Activated CD8-positive, alpha-beta T cell treated with anti-CD3 and anti-CD28 coated beads for 36 hours (primary cell): ENCODE data around the gene PAPPA2. TPM values are rescaled to one million over a fixed set of nuclear protein-coding genes. Genes with fewer than 3 reads are reported as not detected.
"Not testable (repeated sequence)": the region's sequence is repeated elsewhere in the genome, so short reads cannot be mapped to it uniquely, and the experiment has no call there.

ENCODE experiments used
- ATAC-seq: fragments of 200-7000 bp; cut with Tn5 transposase; one replicate; pipeline ENCODE4 v1.10.0; 2021; ENCODE audit warnings: mild to moderate bottlenecking, moderate library complexity
- CTCF ChIA-PET: fragments of 350-600 bp; sonication (Branson Sonifier 250); formaldehyde crosslinking; loops from one replicate; lab custom pipeline; 2021; ENCODE audit warnings: antibody characterized with exemption; lab: Charles Lee
- POLR2A ChIA-PET: fragments of 350-600 bp; sonication (Branson Sonifier 250); formaldehyde crosslinking; loops from one replicate; lab custom pipeline; 2021; ENCODE audit warnings: antibody characterized with exemption; lab: Charles Lee
- DNase-seq: peaks from one replicate; pipeline ENCODE4 v3.0.0-alpha.2; 2020
- H3K27ac Mint-ChIP-seq: one replicate; pipeline ENCODE4 v1.8.0; 2021; ENCODE audit warnings: mild to moderate bottlenecking, mixed read lengths
- H3K27me3 Mint-ChIP-seq: one replicate; pipeline ENCODE4 v1.8.0; 2021; ENCODE audit warnings: mixed read lengths
- H3K36me3 Mint-ChIP-seq: one replicate; pipeline ENCODE4 v1.8.0; 2021; ENCODE audit warnings: low read depth, mixed read lengths
- H3K4me1 Mint-ChIP-seq: one replicate; pipeline ENCODE4 v1.8.0; 2021; ENCODE audit warnings: low read depth, mixed read lengths
- H3K4me3 Mint-ChIP-seq: one replicate; pipeline ENCODE4 v1.8.0; 2021; ENCODE audit warnings: mild to moderate bottlenecking, moderate library complexity, mixed read lengths
- H3K9me3 Mint-ChIP-seq: one replicate; pipeline ENCODE4 v1.8.0; 2021; ENCODE audit warnings: mixed read lengths
- intact Hi-C: fragments of 100-400 bp; cut with micrococcal nuclease; formaldehyde crosslinking; loops from one replicate; pipeline ENCODE4 v1.10.0; 2022
- total RNA-seq, 2 experiments: library from RNA; stranded (reverse); gene quantifications; one replicate each; pipeline ENCODE4 v1.2.3, GENCODE V29; 2021
- TF ChIP-seq, protein P1 (sequence below): fragments of 200-600 bp; IDR thresholded peaks from one replicate; pipeline ENCODE4 v1.8.0; 2022; ENCODE audit warnings: antibody characterized with exemption, mild to moderate bottlenecking

PAPPA2 gene, protein sequence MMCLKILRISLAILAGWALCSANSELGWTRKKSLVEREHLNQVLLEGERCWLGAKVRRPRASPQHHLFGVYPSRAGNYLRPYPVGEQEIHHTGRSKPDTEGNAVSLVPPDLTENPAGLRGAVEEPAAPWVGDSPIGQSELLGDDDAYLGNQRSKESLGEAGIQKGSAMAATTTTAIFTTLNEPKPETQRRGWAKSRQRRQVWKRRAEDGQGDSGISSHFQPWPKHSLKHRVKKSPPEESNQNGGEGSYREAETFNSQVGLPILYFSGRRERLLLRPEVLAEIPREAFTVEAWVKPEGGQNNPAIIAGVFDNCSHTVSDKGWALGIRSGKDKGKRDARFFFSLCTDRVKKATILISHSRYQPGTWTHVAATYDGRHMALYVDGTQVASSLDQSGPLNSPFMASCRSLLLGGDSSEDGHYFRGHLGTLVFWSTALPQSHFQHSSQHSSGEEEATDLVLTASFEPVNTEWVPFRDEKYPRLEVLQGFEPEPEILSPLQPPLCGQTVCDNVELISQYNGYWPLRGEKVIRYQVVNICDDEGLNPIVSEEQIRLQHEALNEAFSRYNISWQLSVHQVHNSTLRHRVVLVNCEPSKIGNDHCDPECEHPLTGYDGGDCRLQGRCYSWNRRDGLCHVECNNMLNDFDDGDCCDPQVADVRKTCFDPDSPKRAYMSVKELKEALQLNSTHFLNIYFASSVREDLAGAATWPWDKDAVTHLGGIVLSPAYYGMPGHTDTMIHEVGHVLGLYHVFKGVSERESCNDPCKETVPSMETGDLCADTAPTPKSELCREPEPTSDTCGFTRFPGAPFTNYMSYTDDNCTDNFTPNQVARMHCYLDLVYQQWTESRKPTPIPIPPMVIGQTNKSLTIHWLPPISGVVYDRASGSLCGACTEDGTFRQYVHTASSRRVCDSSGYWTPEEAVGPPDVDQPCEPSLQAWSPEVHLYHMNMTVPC (N-terminal part only)
- under 1 TPM; 0.07 to 0.13 TPM for total RNA-seq

DNA sequence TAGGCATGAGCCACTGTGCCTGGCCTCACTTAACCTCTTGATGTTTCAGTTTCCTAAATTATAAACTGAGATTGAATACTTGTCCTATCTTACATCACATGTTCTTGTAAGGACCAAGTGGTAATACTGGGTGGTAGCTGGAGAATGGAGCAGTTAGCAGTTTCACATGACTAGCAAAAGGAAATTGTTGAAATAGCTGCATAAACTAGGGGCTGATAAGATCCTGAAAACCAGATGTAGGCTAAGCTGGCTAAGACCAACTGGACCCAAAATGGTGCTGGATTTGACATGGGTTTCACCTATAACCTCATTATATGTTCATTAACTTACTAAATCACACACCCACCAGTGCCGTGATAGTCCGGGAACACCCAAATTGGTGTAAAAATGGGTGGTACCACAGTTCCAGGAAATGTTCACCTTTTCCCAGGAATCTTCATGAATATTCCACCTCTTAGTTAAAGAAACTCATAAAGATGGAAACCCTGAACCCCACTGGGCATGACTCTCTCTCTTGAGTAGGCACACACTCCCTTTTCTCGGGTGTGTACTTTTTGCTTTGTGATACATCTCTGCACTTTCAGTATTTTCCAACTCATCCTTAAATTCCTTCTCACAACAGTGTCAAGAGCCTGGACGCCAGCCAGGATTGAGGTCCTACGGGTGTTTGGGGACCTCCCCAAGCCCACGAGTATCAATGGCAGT, at the start of gene PAPPA2:
Gene PAPPA2 (plus strand): TSS at position 502 of the 705 bp plus-strand sequence. CDS start 93,148 bp downstream, outside the sequence.
- ChIA-PET POLR2A (no interaction called here), CTCF (no interaction called here)
- H3K4me3 Mint-ChIP-seq, result no peak within 1 kb of the TSS
- ATAC-seq (no peak), DNase-seq (no peak)
- TF ChIP-seq, protein P1, sequence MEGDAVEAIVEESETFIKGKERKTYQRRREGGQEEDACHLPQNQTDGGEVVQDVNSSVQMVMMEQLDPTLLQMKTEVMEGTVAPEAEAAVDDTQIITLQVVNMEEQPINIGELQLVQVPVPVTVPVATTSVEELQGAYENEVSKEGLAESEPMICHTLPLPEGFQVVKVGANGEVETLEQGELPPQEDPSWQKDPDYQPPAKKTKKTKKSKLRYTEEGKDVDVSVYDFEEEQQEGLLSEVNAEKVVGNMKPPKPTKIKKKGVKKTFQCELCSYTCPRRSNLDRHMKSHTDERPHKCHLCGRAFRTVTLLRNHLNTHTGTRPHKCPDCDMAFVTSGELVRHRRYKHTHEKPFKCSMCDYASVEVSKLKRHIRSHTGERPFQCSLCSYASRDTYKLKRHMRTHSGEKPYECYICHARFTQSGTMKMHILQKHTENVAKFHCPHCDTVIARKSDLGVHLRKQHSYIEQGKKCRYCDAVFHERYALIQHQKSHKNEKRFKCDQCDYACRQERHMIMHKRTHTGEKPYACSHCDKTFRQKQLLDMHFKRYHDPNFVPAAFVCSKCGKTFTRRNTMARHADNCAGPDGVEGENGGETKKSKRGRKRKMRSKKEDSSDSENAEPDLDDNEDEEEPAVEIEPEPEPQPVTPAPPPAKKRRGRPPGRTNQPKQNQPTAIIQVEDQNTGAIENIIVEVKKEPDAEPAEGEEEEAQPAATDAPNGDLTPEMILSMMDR, result no peak
- intact Hi-C loops, result no loop called here
- H3K4me1 Mint-ChIP-seq, result no peaks in the 10 kb centered on the region
- no peaks in the 10 kb centered on the region for H3K36me3 Mint-ChIP-seq
- H3K27ac Mint-ChIP-seq, result no peak within 1 kb of the TSS
- H3K27me3 Mint-ChIP-seq, result peaks cover 1% of the 10 kb centered on the region
- H3K9me3 Mint-ChIP-seq, result no peaks in the 10 kb centered on the region

DNA sequence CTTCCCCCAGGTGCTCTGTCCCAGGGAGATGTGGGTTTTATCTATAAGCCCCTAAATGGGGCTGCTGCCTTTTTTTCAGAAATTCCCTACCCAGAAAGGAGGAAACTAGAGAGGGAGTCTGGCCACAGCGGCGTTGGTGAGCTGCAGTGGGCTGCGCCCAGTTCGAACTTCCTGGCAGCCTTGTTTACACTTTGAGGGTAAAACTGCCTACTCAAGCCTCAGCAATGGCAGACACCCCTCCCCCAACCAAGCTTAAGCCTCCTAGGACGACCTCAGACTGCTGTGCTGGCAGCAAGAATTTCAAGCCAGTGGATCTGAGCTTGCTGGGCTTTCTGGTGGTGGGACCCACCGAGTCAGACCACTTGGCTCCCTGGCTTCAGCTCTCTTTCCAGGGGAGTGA, 46.2 kb upstream of the PAPPA2 start:
- intact Hi-C loops, result no loop called here
- TF ChIP-seq, protein P1, result no peak

DNA sequence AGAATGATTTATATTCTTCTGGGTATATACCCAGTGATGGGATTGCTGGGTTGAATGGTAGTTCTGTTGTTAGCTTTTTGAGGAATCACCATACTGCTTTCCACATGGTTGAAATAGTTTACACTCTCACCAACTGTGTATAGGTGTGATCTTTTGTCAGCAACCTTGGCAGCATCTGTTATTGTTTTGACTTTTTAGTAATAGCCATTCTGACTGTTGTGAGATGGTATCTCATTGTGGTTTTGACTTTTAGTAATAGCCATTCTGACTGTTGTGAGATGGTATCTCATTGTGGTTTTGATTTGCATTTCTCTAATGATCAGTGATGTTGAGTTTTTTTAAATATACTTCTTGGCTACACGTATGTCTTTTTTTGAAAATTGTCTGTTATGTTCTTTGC, 43.4 kb upstream of the PAPPA2 start:
- ATAC-seq, POLR2A ChIA-PET, H3K27me3 Mint-ChIP-seq, DNase-seq, H3K4me3 Mint-ChIP-seq, CTCF ChIA-PET, H3K4me1 Mint-ChIP-seq, intact Hi-C loops, H3K27ac Mint-ChIP-seq, H3K36me3 Mint-ChIP-seq: not testable (repeated sequence)
- peaks cover 15% of the 10 kb centered on the region for H3K9me3 Mint-ChIP-seq

More for the DNA sequence above, 46.2 kb upstream of the PAPPA2 start:
- ChIA-PET POLR2A (no interaction called here), CTCF (no interaction called here)
- Mint-ChIP-seq H3K4me3 (no peak overlapping the region), H3K27ac (no peak overlapping the region), H3K9me3 (peaks cover 2% of the 10 kb centered on the region), H3K27me3 (peaks cover 6% of the 10 kb centered on the region), H3K4me1 (no peaks in the 10 kb centered on the region), H3K36me3 (no peaks in the 10 kb centered on the region)
- DNase-seq (no peak), ATAC-seq (no peak)

DNA sequence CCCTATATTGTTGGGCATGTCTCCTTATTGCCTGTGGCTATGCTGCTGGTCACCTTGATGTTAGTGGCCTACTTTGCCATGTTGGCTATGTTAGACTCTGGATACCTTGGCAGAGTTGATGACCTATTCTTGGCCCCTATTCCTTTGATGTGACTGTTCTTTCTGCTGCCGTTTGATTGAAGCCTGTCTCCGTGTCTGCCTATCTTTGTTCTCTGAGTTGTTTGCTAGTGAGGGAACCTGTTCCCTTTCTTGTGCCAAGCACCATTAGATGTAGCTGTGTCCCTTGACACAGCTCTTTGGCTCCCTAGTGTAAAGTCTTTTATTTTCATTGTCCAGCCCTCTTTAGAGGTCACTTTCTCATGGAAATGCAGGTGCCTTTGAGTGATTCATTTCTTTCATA, 28.7 kb upstream of the PAPPA2 start:
- no peaks in the 10 kb centered on the region for H3K4me1 Mint-ChIP-seq
- TF ChIP-seq, protein P1, result no peak
- no peak for DNase-seq
- POLR2A ChIA-PET, result no interaction called here
- no peak for ATAC-seq
- H3K36me3 Mint-ChIP-seq, result no peaks in the 10 kb centered on the region
- H3K27ac Mint-ChIP-seq, result no peak overlapping the region
- no peaks in the 10 kb centered on the region for H3K9me3 Mint-ChIP-seq
- no peak overlapping the region for H3K4me3 Mint-ChIP-seq
- intact Hi-C loops, result no loop called here
- CTCF ChIA-PET, result no interaction called here
- no peaks in the 10 kb centered on the region for H3K27me3 Mint-ChIP-seq

DNA sequence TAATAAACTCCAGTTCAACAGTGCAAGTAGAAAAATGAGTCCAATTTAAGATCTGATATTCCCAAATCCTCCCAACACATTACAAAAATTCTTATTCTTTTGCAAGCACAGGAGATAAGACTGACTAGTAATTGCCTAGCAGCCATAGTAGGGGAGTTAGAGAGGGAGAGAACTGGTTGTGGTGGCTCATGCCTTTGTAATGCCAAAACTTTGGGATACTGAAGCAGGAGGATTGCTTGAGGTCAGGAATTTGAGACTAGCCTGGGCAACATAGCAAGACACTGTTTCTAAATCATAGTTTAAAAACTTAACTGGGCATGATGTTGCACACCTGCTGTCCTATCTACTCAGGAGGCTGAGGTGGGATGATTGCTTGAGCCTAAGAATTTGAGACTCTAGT, 26.7 kb upstream of the PAPPA2 start:
- H3K4me3 Mint-ChIP-seq, result no peak overlapping the region
- TF ChIP-seq, protein P1, result no peak
- intact Hi-C loops, result no loop called here
- CTCF ChIA-PET, result no interaction called here
- H3K27me3 Mint-ChIP-seq, result no peaks in the 10 kb centered on the region
- H3K4me1 Mint-ChIP-seq, result no peaks in the 10 kb centered on the region
- no peak overlapping the region for H3K27ac Mint-ChIP-seq
- H3K36me3 Mint-ChIP-seq, result no peaks in the 10 kb centered on the region
- no peak for DNase-seq
- no peak for ATAC-seq
- POLR2A ChIA-PET, result no interaction called here
- no peaks in the 10 kb centered on the region for H3K9me3 Mint-ChIP-seq
